Dedifferentiated amniotic fluid mesenchymal stem cell (primary cell): ENCODE data around the gene USP51.
"Not testable (repeated sequence)": the region's sequence is repeated elsewhere in the genome, so short reads cannot be mapped to it uniquely, and the experiment has no call there.

Experiments
- DNase-seq: peaks from one replicate; pipeline ENCODE4 v3.0.0-alpha.2; 2016; ENCODE audit errors: extremely low spot score

USP51 gene

GRCh38 chrX:55465108-55465507 is 24.5 kb downstream of the USP51 start:
- DNase-seq = not testable (repeated sequence)

- not testable (repeated sequence) for DNase-seq
These were observed 25.6 kb downstream of the USP51 start for GRCh38 chrX:55464050-55464449.

- DNase-seq = not testable (repeated sequence)
These were observed 29.7 kb downstream of the USP51 start for GRCh38 chrX:55459926-55460325.

GRCh38 chrX:55459426-55459825 is 30.2 kb downstream of the USP51 start:
- not testable (repeated sequence) for DNase-seq

GRCh38 chrX:55455708-55456107 is 33.9 kb downstream of the USP51 start:
- DNase-seq = not testable (repeated sequence)

GRCh38 chrX:55452833-55453124 is 36.9 kb downstream of the USP51 start:
- DNase-seq = no peak

- peak; percentile 72 for DNase-seq
These were observed 37.4 kb downstream of the USP51 start, which contains the start of gene MAGEH1 for GRCh38 chrX:55451990-55452832. Gene MAGEH1 (plus strand): TSS chrX:55452127. CDS start chrX:55452375, 248 bp downstream.

- no peak for DNase-seq
These were observed 38.0 kb downstream of the USP51 start for GRCh38 chrX:55451626-55451989.

GRCh38 chrX:55451141-55451540 is 38.5 kb downstream of the USP51 start:
- DNase-seq = no peak

GRCh38 chrX:55450259-55450658 is 39.4 kb downstream of the USP51 start:
- DNase-seq = no peak

- not testable (repeated sequence) for DNase-seq
These were observed 46.2 kb downstream of the USP51 start for GRCh38 chrX:55443468-55443867.
